GM13976 (cell line): Measurements from ENCODE around the gene KCTD16.

ENCODE experiments used
- DNase-seq: peaks from one replicate; pipeline ENCODE4 v3.0.0; 2012; ENCODE audit warnings: low spot score
- CTCF ChIP-seq: IDR thresholded peaks from 2 replicates; pipeline ENCODE4 v1.5.1; 2012; ENCODE audit warnings: borderline replicate concordance, mild to moderate bottlenecking; ENCODE audit not compliant: insufficient read depth; ENCODE audit errors: extremely low read depth, missing control alignments, control extremely low read depth
- in situ Hi-C: fragments of 300-500 bp; cut with MboI; formaldehyde crosslinking; loops from one replicate; pipeline ENCODE4 v1.12.0; 2022; ENCODE audit warnings: low sequenced_read_pairs, mixed read lengths, inconsistent platforms; ENCODE audit not compliant: unreplicated experiment

The KCTD16 gene

GRCh38 chr5:144462577-144462976 lies 291.9 kb downstream of the KCTD16 start:
- in situ Hi-C loops = no loop called here
- TF ChIP-seq CTCF = no peak
- DNase-seq = no peak

GRCh38 chr5:144463481-144464223 lies 293.0 kb downstream of the KCTD16 start:
- in situ Hi-C loops = no loop called here
- DNase-seq = no peak
- TF ChIP-seq CTCF = no peak

GRCh38 chr5:144464306-144464705 lies 293.6 kb downstream of the KCTD16 start:
- no peak for DNase-seq
- in situ Hi-C loops = no loop called here
- TF ChIP-seq CTCF = no peak

GRCh38 chr5:144465441-144465840 lies 294.8 kb downstream of the KCTD16 start:
- no peak for TF ChIP-seq CTCF
- in situ Hi-C loops = no loop called here
- no peak for DNase-seq

- in situ Hi-C loops = no loop called here
- no peak for TF ChIP-seq CTCF
- no peak for DNase-seq
These were observed 297.1 kb downstream of the KCTD16 start for GRCh38 chr5:144467792-144468191.

GRCh38 chr5:144468571-144468970 lies 297.9 kb downstream of the KCTD16 start:
- DNase-seq = no peak
- TF ChIP-seq CTCF = no peak

More at GRCh38 chr5:144468571-144468970, 297.9 kb downstream of the KCTD16 start:
- in situ Hi-C loops = no loop called here
